GM23338 (cell line): ENCODE measurements around the gene STK39. TPM values are rescaled to one million over a fixed set of nuclear protein-coding genes. Genes with fewer than 3 reads are reported as not detected.

ENCODE experiments used
- ATAC-seq: fragments of 200-7000 bp; cut with Tn5 transposase; 3 replicates; pipeline ENCODE4 v1.9.1; 2020
- DNase-seq: peaks from one replicate; pipeline ENCODE4 v3.0.0-alpha.2; 2015; ENCODE audit warnings: low spot score
- H2AFZ ChIP-seq: fragments of 200-600 bp; sonication (generic); 2 replicates; pipeline ENCODE4 v1.8.0; 2016; ENCODE audit warnings: antibody characterized with exemption, mild to moderate bottlenecking, moderate library complexity
- H3F3A ChIP-seq: fragments of 200-600 bp; sonication (generic); replicated peaks from 2 replicates; pipeline ENCODE4 v1.8.0; 2017; ENCODE audit warnings: antibody characterized with exemption, mixed run types, low read depth
- H3K27ac ChIP-seq: fragments of 200-600 bp; sonication (generic); 2 replicates; pipeline ENCODE4 v1.6.1; 2016; ENCODE audit warnings: low read depth
- H3K27me3 ChIP-seq: fragments of 200-600 bp; sonication (generic); 2 replicates; pipeline ENCODE4 v1.8.0; 2016; ENCODE audit warnings: mild to moderate bottlenecking, mixed run types, moderate library complexity; ENCODE audit not compliant: insufficient read depth
- H3K36me3 ChIP-seq: fragments of 200-600 bp; sonication (generic); 2 replicates; pipeline ENCODE4 v1.8.0; 2016; ENCODE audit warnings: mild to moderate bottlenecking; ENCODE audit not compliant: insufficient read depth
- H3K4me1 ChIP-seq: fragments of 200-600 bp; sonication (generic); 2 replicates; pipeline ENCODE4 v1.8.0; 2016; ENCODE audit warnings: mild to moderate bottlenecking, moderate library complexity; ENCODE audit not compliant: insufficient read depth
- H3K4me2 ChIP-seq: fragments of 200-600 bp; sonication (generic); 2 replicates; pipeline ENCODE4 v1.7.1; 2017; ENCODE audit warnings: mixed run types
- H3K4me3 ChIP-seq: fragments of 200-600 bp; sonication (generic); 2 replicates; pipeline ENCODE4 v1.6.1; 2016; ENCODE audit warnings: mixed run types
- H3K79me2 ChIP-seq: fragments of 200-600 bp; sonication (generic); replicated peaks from 2 replicates; pipeline ENCODE4 v1.8.0; 2017; ENCODE audit warnings: mild to moderate bottlenecking; ENCODE audit not compliant: insufficient read depth
- H3K9me2 ChIP-seq: fragments of 200-600 bp; sonication (generic); 2 replicates; pipeline ENCODE4 v1.8.0; 2017; ENCODE audit not compliant: insufficient read depth
- H4K20me1 ChIP-seq: fragments of 200-600 bp; sonication (generic); replicated peaks from 2 replicates; pipeline ENCODE4 v1.8.0; 2017; ENCODE audit warnings: mild to moderate bottlenecking; ENCODE audit not compliant: insufficient read depth
- H3K27ac Mint-ChIP-seq: 2 replicates; pipeline ENCODE4 v1.8.0; 2020; ENCODE audit warnings: inconsistent platforms, mild to moderate bottlenecking, moderate library complexity, mixed read lengths
- H3K27me3 Mint-ChIP-seq: 3 replicates; pipeline ENCODE4 v1.8.0; 2022; ENCODE audit warnings: low read depth, mild to moderate bottlenecking, moderate library complexity, mixed read lengths, inconsistent platforms; ENCODE audit not compliant: insufficient read depth, poor library complexity
- H3K36me3 Mint-ChIP-seq: 3 replicates; pipeline ENCODE4 v1.8.0; 2021; ENCODE audit warnings: low read depth, mild to moderate bottlenecking, inconsistent platforms, moderate library complexity, mixed read lengths
- H3K4me1 Mint-ChIP-seq: 3 replicates; pipeline ENCODE4 v1.8.0; 2020; ENCODE audit warnings: mild to moderate bottlenecking, inconsistent platforms, mixed read lengths
- H3K4me3 Mint-ChIP-seq: 3 replicates; pipeline ENCODE4 v1.8.0; 2021; ENCODE audit warnings: moderate library complexity, mild to moderate bottlenecking, inconsistent platforms, mixed read lengths
- H3K9me3 Mint-ChIP-seq: 3 replicates; pipeline ENCODE4 v1.8.0; 2020; ENCODE audit warnings: moderate library complexity, mild to moderate bottlenecking, inconsistent platforms, mixed read lengths
- CREB1 ChIP-seq: fragments of 250-450 bp; sonication (Bioruptor Pico); IDR thresholded peaks from 2 replicates; pipeline ENCODE4 v1.5.0; 2020; ENCODE audit warnings: low read depth, mild to moderate bottlenecking, moderate library complexity
- ETS1 ChIP-seq: IDR thresholded peaks from 2 replicates; pipeline ENCODE4 v1.6.1; 2016; ENCODE audit warnings: antibody characterized with exemption
- EZH2 ChIP-seq: fragments of 200-600 bp; sonication (generic); IDR thresholded peaks from one replicate; pipeline ENCODE4 v1.8.0; 2017; ENCODE audit warnings: antibody characterized with exemption, mild to moderate bottlenecking, low read depth; ENCODE audit not compliant: unreplicated experiment
- EZH2phosphoT487 ChIP-seq: fragments of 200-600 bp; sonication (generic); IDR thresholded peaks from one replicate; pipeline ENCODE4 v1.8.1; 2018; ENCODE audit warnings: antibody characterized with exemption; ENCODE audit not compliant: unreplicated experiment
- NANOG ChIP-seq: IDR thresholded peaks from 2 replicates; pipeline ENCODE4 v1.6.1; 2016; ENCODE audit warnings: antibody characterized with exemption, borderline replicate concordance
- POLR2AphosphoS5 ChIP-seq: IDR thresholded peaks from 2 replicates; pipeline ENCODE4 v1.6.1; 2016; ENCODE audit warnings: antibody characterized with exemption, low read depth
- STAT1 ChIP-seq: IDR thresholded peaks from one replicate; pipeline ENCODE4 v1.6.1; 2016; ENCODE audit warnings: antibody characterized with exemption; ENCODE audit not compliant: unreplicated experiment
- ZNF462 ChIP-seq: fragments of 250-450 bp; sonication (Bioruptor Pico); IDR thresholded peaks from 2 replicates; pipeline ENCODE4 v1.5.0; 2020; ENCODE audit warnings: mild to moderate bottlenecking, moderate library complexity
- polyA plus RNA-seq: library from polyadenylated mRNA; unstranded; fragments of >200 nt; fragmentation: Nextera tagmentation; extraction: Ambion mirVana; gene quantifications from 2 replicates; pipeline ENCODE4 v1.2.1, GENCODE V29; 2016
- total RNA-seq: library from RNA; depleted of rRNA; stranded (reverse); fragments of >200 nt; shearing (Covaris generic); gene quantifications from 2 replicates; pipeline ENCODE4 v1.2.3, GENCODE V29; 2014
- TF ChIP-seq, protein P1 (sequence below), 2 experiments: fragments of 200-600 bp in 1 of 2; sonication (generic) in 1 of 2; conservative IDR thresholded peaks; 2 replicates each; pipeline versions ENCODE4 v1.5.1 to v1.6.1; 2016 to 2017; ENCODE audit warnings: antibody characterized with exemption in 2 of 2, low read depth in 2 of 2, mild to moderate bottlenecking in 2 of 2, moderate library complexity in 1 of 2
- TF ChIP-seq, protein P2 (sequence below): IDR thresholded peaks from one replicate; pipeline ENCODE4 v1.6.1; 2018; ENCODE audit warnings: antibody characterized with exemption; ENCODE audit not compliant: unreplicated experiment

Gene STK39
- total and polyA plus RNA-seq, 2 experiments from 2014 or later, result 9.5 to 16.9 TPM

GRCh38 chr2:167945660-167946368 is 301.6 kb downstream of the STK39 start (continued):
- TF ChIP-seq CREB1 (CRISPR knock-in tag), result no peak
- TF ChIP-seq, protein P1, sequence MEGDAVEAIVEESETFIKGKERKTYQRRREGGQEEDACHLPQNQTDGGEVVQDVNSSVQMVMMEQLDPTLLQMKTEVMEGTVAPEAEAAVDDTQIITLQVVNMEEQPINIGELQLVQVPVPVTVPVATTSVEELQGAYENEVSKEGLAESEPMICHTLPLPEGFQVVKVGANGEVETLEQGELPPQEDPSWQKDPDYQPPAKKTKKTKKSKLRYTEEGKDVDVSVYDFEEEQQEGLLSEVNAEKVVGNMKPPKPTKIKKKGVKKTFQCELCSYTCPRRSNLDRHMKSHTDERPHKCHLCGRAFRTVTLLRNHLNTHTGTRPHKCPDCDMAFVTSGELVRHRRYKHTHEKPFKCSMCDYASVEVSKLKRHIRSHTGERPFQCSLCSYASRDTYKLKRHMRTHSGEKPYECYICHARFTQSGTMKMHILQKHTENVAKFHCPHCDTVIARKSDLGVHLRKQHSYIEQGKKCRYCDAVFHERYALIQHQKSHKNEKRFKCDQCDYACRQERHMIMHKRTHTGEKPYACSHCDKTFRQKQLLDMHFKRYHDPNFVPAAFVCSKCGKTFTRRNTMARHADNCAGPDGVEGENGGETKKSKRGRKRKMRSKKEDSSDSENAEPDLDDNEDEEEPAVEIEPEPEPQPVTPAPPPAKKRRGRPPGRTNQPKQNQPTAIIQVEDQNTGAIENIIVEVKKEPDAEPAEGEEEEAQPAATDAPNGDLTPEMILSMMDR (conservative IDR thresholded peaks at IDR 0.05; ENCODE audit: low read depth in 2 of 2), result no peak

DNA sequence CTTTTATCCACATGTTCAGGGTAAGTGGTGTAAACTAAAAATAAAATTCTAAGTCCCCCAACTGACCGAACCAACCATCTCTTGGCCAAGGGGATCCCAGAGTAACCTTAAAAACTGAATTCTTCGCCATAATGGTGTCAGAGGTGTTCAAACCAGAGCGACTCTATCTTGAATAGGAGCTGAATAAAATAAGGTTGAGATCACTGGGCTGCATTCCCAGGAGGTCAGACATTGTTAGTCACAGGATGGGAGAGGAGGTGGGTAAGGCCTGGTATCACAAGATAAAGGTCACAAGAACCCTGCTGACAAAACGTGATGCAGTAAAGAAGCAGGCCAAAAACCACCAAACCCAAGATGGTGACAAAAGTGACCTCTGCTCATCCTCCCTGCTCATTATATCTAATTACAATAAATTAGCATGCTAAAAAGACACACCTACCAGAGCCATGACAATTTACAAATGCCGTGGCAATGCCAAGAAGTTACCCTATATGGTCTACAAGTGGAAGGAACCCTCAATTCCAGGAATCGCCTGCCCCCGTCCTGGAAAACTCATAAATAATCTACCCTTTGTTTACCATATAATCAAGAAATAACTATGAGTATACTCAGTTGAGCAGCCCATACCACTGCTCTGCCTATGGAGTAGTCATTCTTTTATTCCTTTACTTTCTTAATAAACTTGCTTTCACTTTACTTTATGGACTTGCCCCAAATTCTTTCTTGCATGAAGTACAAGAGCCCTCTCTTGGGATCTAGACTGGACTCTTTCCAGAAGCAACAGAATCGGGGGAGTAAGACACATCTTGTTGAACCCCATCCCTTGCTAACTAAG is 302.4 kb downstream of the STK39 start:
- H3K79me2 ChIP-seq, result no peaks in the 10 kb centered on the region
- no peaks in the 10 kb centered on the region for H3K36me3 ChIP-seq
- no peaks in the 10 kb centered on the region for H3K27me3 Mint-ChIP-seq
- no peak overlapping the region for H3K27ac Mint-ChIP-seq
- no peak for ATAC-seq
- H3F3A ChIP-seq, result no peaks in the 10 kb centered on the region
- no peak overlapping the region for H3K4me3 Mint-ChIP-seq
- H2AFZ ChIP-seq, result no peak overlapping the region
- H3K27me3 ChIP-seq, result no peaks in the 10 kb centered on the region
- no peaks in the 10 kb centered on the region for H3K9me3 Mint-ChIP-seq
- no peak overlapping the region for H3K4me2 ChIP-seq
- no peaks in the 10 kb centered on the region for H3K36me3 Mint-ChIP-seq
- peaks cover 10% of the 10 kb centered on the region for H3K4me1 ChIP-seq
- peaks cover 5% of the 10 kb centered on the region; the same call in 1 of the 2 replicates for H3K9me2 ChIP-seq
- H4K20me1 ChIP-seq, result no peaks in the 10 kb centered on the region
- H3K27ac ChIP-seq, result no peak overlapping the region
- DNase-seq, result no peak
- no peak overlapping the region for H3K4me3 ChIP-seq
- H3K4me1 Mint-ChIP-seq, result peaks cover 10% of the 10 kb centered on the region
- no peak for TF ChIP-seq ETS1
- TF ChIP-seq STAT1, result no peak
- TF ChIP-seq ZNF462 (CRISPR knock-in tag), result no peak
- no peak for TF ChIP-seq NANOG
- TF ChIP-seq, protein P2, sequence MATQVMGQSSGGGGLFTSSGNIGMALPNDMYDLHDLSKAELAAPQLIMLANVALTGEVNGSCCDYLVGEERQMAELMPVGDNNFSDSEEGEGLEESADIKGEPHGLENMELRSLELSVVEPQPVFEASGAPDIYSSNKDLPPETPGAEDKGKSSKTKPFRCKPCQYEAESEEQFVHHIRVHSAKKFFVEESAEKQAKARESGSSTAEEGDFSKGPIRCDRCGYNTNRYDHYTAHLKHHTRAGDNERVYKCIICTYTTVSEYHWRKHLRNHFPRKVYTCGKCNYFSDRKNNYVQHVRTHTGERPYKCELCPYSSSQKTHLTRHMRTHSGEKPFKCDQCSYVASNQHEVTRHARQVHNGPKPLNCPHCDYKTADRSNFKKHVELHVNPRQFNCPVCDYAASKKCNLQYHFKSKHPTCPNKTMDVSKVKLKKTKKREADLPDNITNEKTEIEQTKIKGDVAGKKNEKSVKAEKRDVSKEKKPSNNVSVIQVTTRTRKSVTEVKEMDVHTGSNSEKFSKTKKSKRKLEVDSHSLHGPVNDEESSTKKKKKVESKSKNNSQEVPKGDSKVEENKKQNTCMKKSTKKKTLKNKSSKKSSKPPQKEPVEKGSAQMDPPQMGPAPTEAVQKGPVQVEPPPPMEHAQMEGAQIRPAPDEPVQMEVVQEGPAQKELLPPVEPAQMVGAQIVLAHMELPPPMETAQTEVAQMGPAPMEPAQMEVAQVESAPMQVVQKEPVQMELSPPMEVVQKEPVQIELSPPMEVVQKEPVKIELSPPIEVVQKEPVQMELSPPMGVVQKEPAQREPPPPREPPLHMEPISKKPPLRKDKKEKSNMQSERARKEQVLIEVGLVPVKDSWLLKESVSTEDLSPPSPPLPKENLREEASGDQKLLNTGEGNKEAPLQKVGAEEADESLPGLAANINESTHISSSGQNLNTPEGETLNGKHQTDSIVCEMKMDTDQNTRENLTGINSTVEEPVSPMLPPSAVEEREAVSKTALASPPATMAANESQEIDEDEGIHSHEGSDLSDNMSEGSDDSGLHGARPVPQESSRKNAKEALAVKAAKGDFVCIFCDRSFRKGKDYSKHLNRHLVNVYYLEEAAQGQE, result no peak
- no peak for TF ChIP-seq EZH2phosphoT487
- TF ChIP-seq POLR2AphosphoS5, result no peak
- TF ChIP-seq EZH2, result no peak
